GM21576 (cell line): ENCODE results near the gene PLEKHM2.

Experiments
- ATAC-seq: cut with Tn5 transposase; IDR thresholded peaks from one replicate; pipeline ENCODE4 v1.9.1; 2021; ENCODE audit warnings: mild to moderate bottlenecking, moderate library complexity; ENCODE audit not compliant: unreplicated experiment

The PLEKHM2 gene

DNA sequence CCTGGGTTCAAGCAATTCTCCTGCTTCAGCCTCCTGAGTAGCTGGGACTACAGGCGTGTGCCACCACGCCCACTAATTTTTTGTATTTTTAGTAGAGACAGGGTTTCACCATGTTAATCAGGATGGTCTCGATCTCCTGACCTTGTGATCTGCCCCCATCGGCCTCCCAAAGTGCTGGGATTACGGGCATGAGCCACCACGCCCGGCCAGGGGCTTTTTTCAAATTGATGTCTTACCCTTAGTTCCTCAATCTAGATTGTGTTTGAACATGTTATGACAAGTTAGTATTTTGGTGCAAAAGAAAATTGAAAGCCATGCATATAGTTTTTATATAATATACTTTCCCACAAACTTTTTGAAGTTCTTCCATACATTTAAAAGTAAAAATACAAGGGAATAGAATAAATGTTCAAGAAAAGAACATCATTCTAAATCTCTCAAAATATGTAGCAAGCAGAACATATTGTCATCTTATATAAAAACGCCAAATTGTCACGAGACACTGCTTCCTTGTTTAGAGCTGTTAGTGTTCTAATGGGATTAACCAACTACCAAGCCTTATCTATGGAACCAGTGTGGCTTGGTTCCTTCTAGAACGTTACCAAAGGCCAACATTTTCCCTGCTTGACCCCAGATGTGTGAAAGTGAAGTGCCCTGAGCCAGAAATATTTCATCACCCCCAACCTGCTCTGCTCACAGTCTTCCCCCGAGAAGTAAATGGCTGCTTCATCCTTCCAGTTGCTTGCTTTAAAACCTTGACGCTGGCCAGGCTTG lies 9.5 kb upstream of the PLEKHM2 start:
- no peak for ATAC-seq

DNA sequence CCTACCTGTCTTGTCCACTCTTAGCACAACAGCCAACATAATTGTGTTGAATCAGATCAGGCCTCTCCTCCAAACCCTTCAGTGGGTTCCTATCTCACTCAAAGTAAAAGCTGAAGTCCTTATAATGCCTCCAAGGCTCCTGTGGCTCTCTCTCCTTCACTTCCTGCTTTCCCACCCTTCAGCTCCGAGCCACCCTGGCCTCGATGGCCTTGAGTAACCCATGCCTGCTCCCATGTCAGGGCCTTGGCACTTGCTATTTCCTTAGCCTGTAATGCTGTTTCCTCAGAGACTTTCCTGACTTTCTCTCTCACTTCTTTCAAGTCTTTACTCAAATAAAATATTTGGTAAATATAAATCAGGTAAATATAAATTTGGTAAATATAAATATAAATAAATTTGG lies 8.1 kb upstream of the PLEKHM2 start:
- no peak for ATAC-seq

DNA sequence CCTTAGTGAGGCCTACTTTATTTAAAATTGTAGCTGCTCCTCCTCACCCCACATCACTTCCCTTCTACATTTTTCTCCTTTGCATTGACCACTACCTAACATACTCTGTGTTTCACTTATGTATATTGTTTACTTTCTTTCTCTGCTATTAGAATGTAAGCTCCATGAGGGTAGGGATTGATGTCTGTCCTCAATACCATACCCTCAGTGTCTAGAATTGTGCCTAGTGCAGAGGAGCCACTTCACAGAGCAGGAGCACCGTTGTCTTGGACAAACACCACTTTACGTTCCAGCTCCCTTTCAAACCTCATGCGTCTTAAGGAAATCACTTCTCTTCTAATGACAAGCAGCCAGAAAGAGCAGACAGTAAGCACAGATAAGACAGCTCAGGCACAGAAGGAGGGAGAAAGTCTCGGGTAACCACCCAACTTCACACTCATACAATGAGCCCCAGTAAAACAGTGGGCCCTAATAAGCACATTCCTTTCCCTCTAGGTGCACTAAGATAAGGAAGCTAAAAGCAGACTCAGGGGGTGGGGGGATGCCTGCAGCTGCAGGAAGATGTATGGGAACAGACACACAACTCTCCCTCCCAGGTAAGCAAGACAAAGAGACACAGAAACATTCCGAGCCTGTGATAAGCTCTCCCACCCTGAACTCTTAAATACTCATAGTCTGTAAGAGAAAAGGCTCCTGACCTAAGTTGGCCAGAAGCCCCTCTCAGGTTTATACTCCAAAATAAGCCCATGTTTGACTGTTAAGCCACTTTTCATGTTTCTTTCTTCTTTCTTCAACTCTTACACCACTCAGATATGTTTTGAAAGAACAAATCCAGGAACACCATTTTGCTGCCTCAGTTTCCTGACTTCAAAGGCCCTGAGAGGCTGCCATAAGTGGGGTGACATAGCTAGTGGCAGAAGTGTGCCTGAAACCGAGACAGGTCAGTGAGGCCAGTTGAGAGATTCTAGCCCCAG lies 7.1 kb upstream of the PLEKHM2 start:
- ATAC-seq = no peak

DNA sequence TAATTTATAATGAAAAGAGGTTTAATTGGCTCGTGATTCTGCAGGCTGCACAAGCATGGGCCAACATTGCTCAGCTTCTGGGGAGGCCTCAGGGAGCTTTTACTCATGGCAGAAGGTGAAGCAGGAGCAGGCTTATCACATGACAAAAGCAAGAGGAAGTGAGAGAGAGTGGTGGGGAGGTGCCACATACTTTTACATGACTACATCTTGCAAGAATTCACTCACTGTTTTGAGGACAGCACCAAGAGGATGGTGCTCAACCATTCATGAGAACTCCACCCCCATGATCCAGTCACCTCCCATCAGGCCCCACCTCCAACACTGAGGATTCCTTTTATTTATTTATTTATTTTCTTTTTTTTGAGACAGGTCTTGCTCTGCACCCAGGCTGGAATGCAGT lies 5.5 kb upstream of the PLEKHM2 start:
- no peak for ATAC-seq

DNA sequence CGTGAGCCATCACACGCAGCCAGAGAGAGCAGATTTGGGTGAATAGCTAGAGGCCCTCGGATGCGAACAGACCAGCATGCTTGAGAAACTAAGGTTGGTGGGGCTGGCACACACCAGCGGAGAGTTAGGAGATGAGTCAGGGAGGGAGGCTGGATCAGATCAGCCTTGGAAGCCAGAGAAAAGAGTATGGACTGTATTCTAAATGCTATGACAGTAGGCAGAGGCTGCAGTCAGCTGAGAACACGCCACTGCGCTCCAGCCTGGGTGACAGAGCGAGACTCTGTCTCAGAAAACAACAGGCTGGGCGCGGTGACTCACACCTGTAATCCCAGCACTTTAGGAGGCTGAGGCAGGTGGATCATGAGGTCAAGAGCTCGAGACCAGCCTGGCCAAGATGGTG lies 4.0 kb upstream of the PLEKHM2 start:
- no peak for ATAC-seq

DNA sequence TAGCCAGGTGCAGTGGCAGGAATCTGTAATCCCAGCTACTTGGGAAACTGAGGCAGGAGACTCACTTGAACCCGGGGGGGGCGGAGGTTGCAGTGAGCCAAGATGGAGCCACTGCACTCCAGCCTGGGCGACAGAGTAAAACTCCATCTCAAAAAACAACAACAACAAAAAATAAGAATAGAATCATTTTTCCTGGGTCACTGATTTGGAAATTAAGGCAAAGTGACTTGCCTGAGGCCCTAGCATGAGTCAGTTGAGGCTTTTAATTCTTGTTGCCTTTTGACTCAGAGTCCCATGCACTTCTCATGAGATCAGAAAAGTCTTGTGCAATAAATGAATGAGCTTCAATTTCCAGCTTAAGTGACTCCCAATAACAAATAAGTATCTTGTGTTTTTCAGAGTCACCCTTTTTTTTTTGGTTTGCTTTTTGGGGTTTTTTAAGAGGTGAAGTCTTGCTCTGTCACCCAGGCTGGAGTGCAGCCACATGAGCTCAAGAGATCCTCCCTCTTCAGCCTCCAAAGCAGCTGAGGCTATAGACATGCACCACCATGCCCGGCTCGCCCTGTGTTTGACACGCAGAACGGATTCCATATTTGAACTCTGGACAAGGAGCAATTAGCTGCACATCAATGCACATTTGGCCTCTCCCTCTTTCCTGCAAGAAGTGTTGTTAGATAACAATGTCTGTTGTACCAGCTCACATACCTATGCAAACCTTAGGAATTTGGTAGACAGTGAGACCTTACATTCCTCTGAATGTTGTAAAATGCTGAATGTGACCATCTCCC lies 3.4 kb upstream of the PLEKHM2 start:
- ATAC-seq = no peak

DNA sequence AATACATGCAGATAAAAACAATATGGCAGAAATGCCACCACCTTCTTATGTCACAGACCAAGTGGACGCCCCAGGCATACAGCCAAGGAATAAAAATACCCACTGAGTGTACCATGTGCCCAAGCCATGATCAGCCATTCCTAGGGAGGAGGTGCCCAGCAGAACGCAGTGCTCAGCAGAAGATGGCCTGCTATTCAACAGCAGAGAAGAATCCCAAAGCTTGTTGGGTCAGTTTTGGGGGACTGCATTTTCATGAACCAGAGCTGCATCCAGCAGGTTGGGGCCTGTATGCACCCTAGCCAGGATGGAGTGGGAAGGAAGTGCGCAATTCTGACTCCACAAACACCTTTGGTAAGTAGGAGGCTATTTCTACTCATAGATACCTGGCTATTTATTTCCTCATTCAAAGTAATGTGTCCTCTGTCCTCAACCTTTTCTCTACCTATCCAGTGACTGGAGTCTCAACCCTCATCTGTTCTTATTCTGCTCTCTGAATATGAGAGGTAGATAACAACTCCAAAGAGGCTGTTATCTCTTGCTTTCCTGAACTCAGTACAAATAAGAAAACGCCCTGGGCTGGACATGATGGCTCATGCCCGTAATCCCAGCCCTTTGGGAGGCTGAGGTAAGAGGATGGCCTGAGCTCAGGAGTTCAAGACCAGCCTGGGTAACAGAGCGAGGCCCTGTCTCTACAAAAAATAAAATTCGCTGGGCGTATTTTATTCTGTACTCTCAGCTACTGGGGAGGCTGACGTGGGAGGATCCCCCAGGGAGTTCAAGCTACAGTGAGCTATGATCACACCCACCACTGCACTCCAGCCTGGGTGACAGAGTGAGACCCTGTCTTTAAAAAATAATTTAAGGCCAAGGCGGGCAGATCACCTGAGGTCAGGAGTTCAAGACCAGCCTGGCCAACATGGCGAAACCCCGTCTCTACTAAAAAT lies 2.5 kb upstream of the PLEKHM2 start:
- ATAC-seq = no peak

DNA sequence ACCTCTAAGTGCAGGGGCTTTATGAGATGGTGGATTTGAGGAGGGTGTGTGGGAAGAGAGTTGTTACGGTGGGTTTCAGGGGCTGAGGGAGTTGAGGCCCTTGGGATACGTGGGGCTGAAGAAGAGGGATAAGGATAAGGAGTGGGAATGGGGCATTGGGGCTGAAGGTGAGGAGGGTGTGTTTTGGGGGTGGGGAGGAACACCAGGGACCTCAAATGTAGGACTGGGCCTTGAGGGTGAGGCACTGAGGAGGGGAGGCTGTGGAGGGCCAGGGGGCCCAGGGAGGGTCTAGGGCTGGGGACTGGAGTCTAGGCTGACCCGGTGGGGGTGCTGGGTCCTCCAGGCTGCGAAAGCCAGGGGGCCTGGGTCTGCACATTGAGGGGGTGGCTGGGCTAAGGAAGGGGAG lies 1.2 kb upstream of the PLEKHM2 start:
- no peak for ATAC-seq

DNA sequence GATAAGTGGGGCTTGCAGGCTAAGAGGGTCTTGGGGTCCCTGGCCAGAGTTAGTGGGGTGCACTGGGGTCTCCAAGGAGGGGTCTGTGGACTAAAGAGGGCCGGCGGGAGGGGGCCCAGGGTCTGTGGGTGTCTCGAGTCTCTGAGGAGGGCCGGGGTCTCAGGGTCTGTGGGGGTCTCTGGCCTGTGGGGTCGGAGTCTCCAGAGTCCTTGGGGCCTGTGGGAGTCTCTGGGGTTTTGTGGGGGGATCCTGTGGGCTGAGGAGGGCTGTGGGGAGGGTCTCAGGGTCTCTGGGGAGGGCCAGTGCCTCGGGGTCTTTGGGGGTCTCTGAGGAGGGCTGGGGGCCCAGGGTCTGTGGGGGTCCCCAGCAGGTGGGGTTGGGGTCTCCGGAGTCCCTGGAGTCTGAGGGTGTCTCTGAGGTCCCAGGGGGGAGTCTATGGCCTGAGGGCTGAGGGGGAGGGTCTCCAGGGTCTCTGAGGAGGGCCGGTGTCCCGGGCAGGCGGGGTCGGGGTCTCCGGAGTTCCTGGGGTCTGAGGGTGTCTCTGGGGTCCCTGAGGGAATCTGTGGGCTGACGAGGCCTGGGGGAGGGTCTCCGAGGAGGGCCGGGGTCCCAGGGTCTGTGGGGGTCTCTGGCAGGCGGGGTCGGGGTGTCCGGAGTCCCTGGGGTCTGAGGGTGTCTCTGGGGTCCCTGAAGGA lies 628 bp upstream of the PLEKHM2 start:
- no peak for ATAC-seq

DNA sequence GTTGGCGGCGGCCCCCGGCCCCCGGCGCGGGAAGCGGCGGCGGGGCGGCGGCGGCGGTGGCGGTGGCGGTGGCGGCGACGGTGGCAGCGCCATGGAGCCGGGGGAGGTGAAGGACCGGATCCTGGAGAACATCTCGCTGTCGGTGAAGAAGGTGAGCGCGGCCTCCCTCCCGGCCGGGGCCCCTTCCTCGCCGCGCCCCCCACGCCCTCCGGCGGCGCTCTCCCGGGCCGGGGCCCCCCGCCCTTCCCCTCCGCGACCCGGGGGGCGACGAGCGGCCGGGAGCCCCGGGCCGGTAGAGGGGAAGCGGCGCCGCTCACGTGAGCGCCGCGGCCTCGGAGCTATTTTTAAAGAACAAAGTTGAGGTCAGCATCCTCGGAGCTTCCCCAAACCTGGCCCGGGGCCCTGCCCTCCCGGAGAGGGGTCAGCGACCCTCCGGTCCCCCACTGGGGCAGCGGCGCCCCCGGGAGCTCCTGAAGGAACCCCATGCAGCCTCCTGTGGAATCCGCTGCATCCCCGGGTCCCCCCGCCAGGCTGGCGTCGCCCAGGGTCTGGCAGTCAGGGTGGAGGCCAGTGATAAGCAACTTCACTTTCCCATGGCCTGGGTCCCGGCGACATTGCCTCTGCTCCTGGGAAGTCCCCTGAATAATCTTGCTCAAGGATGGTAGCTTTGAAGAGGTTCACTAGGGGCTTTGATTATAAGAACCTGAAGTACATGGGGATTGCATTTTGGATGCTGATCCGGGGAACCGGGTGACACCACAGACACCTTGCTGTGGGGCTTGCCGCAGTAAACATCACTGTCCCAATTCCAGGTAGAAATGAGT lies 560 bp downstream of the PLEKHM2 start:
- ATAC-seq = no peak

DNA sequence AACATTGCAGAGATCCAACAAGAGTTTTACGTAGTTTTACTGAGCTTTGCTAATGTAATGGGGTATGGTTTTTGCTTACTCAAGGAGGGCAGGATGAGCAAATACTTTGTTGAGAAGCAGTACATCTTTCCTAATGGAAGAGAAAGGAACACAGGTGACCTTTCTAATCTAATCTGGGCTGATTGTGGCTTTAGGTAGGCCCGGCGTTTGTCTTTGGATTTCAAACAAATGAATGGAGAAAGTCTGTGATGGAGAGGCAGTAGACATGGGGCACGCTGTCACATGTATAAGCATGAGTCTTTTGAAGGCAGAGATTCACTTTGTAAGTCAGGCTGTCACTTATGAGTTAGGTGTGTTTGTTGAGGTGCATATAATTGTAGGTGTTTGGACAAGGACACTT lies 1.7 kb downstream of the PLEKHM2 start:
- ATAC-seq = no peak

DNA sequence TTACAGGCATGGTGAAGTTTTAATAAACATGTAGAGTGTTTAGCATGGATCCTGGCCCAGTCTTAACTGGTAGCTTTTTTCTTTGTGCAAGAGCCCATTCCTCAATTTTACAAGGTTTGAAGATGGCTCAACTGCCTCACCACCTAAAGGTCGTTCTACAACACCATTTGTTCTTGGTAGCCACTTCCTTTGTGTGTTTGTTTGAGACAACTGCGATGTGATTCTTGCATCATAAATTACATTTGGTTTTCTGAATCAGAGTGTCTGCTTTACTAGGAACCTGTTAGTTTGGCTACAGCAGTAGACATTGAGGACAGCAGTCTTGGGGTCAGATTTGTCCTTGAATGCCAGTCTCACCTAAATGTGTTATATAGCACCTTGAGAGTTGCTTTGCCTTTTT lies 3.3 kb downstream of the PLEKHM2 start:
- no peak for ATAC-seq

DNA sequence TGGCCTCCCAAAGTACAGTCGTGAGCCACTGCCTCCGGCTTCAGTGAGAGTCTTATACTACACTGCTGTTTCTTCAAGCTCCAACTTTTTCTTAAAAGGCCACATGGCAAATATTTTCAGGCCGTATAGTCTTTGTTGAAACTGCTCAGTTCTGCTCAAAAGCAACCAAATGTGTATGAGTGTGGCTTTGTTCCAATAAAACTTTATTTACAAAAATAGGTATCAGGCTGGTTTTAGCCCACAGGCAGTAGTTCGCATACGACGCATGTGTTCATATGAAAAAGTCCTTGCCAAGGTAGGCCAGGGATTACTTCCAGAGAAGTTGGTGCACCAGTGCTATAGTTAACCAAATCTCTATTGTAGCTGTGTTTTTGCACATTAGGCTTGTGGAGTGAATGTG lies 6.2 kb downstream of the PLEKHM2 start:
- no peak for ATAC-seq

DNA sequence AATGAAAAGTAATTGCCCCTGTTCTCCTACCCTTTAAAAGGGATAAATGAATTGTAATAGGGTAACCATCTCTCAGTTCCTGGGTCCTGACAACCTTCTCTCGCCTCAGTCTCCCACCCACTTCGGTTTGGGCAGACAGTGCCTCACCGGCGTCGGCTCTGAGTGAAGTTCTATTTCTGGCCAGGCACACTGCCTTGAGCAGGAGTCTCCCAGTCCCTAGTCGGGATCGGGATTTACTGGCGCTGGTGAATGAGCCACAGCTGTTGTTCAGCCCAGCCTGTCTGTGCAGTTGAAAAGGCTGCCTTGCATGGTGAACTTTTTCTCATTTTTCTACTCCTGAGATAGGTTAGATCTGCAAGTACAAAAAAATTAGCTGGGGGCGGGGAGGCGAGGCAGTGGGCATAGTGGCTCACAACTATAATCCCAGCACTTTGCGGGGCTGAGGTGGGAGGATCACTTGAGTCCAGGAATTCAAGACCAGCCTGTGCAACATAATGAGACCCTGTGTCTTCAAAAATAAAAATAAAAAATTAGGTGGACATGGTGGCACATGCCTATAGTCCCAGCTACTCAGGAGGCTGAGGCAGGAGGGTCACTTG lies 7.4 kb downstream of the PLEKHM2 start:
- ATAC-seq = no peak

DNA sequence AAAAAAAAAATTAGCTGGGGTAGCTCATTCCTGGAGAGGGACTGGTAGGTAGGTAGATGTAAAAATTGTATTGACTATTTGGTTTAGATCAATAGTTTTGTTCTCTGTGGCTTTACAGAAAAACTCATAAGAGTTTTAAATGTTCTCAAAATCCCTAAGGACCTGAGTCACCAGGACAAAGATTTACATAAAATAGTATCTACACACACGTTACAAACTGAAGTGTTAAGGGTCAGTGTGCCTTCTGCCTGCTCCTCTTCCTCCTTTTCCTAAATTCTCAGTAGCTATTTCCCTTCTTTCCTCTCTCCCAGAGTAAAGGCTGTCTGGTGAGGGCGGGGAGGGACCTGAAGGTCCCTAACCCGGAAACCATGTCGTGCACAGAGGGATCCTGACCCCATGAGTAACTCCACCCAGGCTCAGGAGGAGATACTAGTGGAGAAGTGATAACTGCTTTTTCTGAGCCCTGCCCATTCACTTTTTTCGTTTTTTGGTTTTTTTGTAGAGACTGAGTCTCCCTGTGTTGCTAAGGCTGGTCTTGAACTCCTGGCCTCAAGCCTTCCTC lies 8.1 kb downstream of the PLEKHM2 start:
- ATAC-seq = no peak

DNA sequence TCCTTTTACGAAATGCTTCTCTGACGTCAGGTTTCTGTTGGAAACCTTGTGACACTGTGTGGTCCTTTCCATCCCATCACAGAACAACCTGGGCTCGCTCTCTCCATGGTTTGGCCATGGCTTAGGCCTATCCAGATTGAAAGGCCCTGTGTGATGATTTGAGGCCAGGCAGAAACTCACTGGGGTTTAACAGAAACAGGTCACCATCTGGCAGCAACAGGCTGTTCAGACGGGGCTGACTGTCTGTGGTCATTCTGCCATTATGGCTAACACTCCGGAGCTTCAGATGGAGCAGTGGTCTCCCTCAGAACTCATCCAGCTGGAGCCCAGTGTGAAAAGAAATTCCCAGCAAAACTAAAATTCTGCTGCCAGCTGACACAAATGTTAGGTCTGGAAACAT lies 9.3 kb downstream of the PLEKHM2 start:
- no peak for ATAC-seq

DNA sequence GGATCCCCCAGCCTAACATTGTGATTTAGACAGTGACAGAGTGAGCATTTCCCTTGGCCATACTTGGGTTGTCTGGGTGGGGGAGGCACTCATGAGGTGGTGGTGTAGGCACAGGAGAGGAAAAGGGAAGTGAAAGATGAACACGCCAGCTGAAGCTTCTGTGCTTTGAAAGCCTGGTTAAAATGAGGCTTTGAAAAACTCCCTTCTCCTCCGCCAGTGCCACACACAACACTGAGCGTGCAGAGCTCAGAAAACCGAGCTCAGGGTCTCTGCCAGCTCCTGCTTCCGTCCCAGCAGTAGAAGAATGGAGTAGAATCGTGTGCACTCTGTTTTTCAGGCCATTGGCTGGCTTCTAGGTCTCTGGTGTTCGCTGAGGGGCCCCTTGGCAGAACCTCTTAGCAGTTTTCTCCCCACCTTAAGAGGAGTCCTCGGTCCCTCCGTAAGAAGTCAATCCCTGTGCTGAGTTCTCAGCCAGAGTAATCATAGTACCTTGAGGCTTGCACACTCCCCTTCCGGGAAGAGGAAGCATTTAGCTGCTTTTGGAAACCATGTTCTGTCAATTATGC lies 12.9 kb downstream of the PLEKHM2 start:
- peak; percentile 87 for ATAC-seq

DNA sequence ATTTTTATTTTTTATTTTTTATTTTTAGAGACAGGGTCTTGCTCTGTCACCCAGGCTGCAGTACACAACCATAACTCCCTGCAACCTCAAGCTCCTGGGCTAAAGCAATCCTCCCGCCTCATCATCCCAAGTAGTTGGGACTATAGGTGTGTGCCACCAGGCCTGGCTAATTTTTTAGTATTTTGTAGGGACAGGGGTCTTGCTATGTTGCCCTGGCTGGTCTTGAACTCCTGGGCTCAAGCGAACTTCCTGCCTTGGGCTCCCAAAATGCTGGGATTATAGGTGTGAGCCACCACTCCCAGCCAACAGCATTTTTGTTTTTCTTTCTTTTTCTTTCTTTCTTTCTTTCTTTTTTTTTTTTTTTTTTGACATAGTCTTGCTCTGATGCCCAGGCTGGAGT lies 14.1 kb downstream of the PLEKHM2 start:
- no peak for ATAC-seq
